ENCODE data around the gene NPW. TPM values are rescaled to one million over a fixed set of nuclear protein-coding genes. Genes with fewer than 3 reads are reported as not detected.

Gene NPW
- polyA plus RNA-seq, 1 donor (not counting 4 experiments of a cell fraction or from before 2014, with no cell fraction given) = not detected

GRCh38 chr16:2057438-2057837 is 37.9 kb downstream of the NPW start:
- H4K20me1 ChIP-seq (ENCODE audit: control insufficient read depth, extremely low read depth, insufficient read depth, low read length) = peaks cover 4% of the 10 kb centered on the region
- no peak overlapping the region for H3K27ac ChIP-seq (ENCODE audit: control insufficient read depth, insufficient read depth, low read length)
- no peak overlapping the region for H3K9ac ChIP-seq (ENCODE audit: control insufficient read depth, extremely low read depth, insufficient read depth, low read length)
- H3K9me1 ChIP-seq (ENCODE audit: control insufficient read depth, extremely low read depth, insufficient read depth, low read length) = no peaks in the 10 kb centered on the region
- no peaks in the 10 kb centered on the region for H3K4me1 ChIP-seq (ENCODE audit: control insufficient read depth, extremely low read depth, insufficient read depth, low read length)
- H3K36me3 ChIP-seq (ENCODE audit: control insufficient read depth in 2 of 2, extremely low read depth in 1 of 2, insufficient read depth in 2 of 2, low read length in 2 of 2) = peaks cover 4 to 29% of the 10 kb centered on the region in 2 experiments
- H3K4me2 ChIP-seq (ENCODE audit: control insufficient read depth, extremely low read depth, insufficient read depth, low read depth, low read length) = no peak overlapping the region
- H2AFZ ChIP-seq (ENCODE audit: control insufficient read depth, low read length) = no peak overlapping the region
- H3K27me3 ChIP-seq (ENCODE audit: control insufficient read depth, extremely low read depth, insufficient read depth, low read length) = no peaks in the 10 kb centered on the region
- H3K79me2 ChIP-seq (ENCODE audit: control insufficient read depth, insufficient read depth, low read length) = no peaks in the 10 kb centered on the region
- dilution Hi-C loops (cut with MboI; ENCODE audit: extremely low pct_ligation_motif_present, low sequenced_read_pairs) = no loop called here
- H3K9me3 ChIP-seq (ENCODE audit: control insufficient read depth, low read depth, low read length) = no peaks in the 10 kb centered on the region
- DNase-seq (ENCODE audit: low read depth, low spot score) = no peak
- FAIRE-seq = no peak
- no peak for TF ChIP-seq CTCF (optimal IDR thresholded peaks at IDR 0.05 in 1 of 3, IDR thresholded peaks at IDR 0.05 in 1 of 3, conservative IDR thresholded peaks at IDR 0.05 in 1 of 3; ENCODE audit: extremely low read depth in 1 of 3, insufficient read depth in 2 of 3, low read length in 3 of 3)
- TF ChIP-seq EZH2 (IDR thresholded peaks at IDR 0.05; ENCODE audit: low read length) = no peak
- no peak overlapping the region for H3K4me3 ChIP-seq (ENCODE audit: control insufficient read depth in 2 of 3, extremely low read depth in 1 of 3, insufficient read depth in 2 of 3, low read depth in 1 of 3, low read length in 3 of 3)

GRCh38 chr16:2058420-2058819 is 38.8 kb downstream of the NPW start:
- H4K20me1 ChIP-seq (ENCODE audit: control insufficient read depth, extremely low read depth, insufficient read depth, low read length) = peaks cover 4% of the 10 kb centered on the region
- H3K9ac ChIP-seq (ENCODE audit: control insufficient read depth, extremely low read depth, insufficient read depth, low read length) = no peak overlapping the region
- peaks cover 4 to 32% of the 10 kb centered on the region in 2 experiments for H3K36me3 ChIP-seq (ENCODE audit: control insufficient read depth in 2 of 2, extremely low read depth in 1 of 2, insufficient read depth in 2 of 2, low read length in 2 of 2)
- TF ChIP-seq CTCF (optimal IDR thresholded peaks at IDR 0.05 in 1 of 3, IDR thresholded peaks at IDR 0.05 in 1 of 3, conservative IDR thresholded peaks at IDR 0.05 in 1 of 3; ENCODE audit: extremely low read depth in 1 of 3, insufficient read depth in 2 of 3, low read length in 3 of 3) = no peak
- TF ChIP-seq EZH2 (IDR thresholded peaks at IDR 0.05; ENCODE audit: low read length) = no peak
- no peak for FAIRE-seq
- no peaks in the 10 kb centered on the region for H3K79me2 ChIP-seq (ENCODE audit: control insufficient read depth, insufficient read depth, low read length)
- no peaks in the 10 kb centered on the region for H3K4me1 ChIP-seq (ENCODE audit: control insufficient read depth, extremely low read depth, insufficient read depth, low read length)
- H3K9me3 ChIP-seq (ENCODE audit: control insufficient read depth, low read depth, low read length) = no peaks in the 10 kb centered on the region
- H3K27ac ChIP-seq (ENCODE audit: control insufficient read depth, insufficient read depth, low read length) = no peak overlapping the region
- DNase-seq (ENCODE audit: low read depth, low spot score) = no peak
- no peaks in the 10 kb centered on the region for H3K27me3 ChIP-seq (ENCODE audit: control insufficient read depth, extremely low read depth, insufficient read depth, low read length)
- no peak overlapping the region for H2AFZ ChIP-seq (ENCODE audit: control insufficient read depth, low read length)
- H3K9me1 ChIP-seq (ENCODE audit: control insufficient read depth, extremely low read depth, insufficient read depth, low read length) = no peaks in the 10 kb centered on the region
- dilution Hi-C loops (cut with MboI; ENCODE audit: extremely low pct_ligation_motif_present, low sequenced_read_pairs) = no loop called here
- no peak overlapping the region for H3K4me2 ChIP-seq (ENCODE audit: control insufficient read depth, extremely low read depth, insufficient read depth, low read depth, low read length)
- H3K4me3 ChIP-seq (ENCODE audit: control insufficient read depth in 2 of 3, extremely low read depth in 1 of 3, insufficient read depth in 2 of 3, low read depth in 1 of 3, low read length in 3 of 3) = no peak overlapping the region

Measured in keratinocyte (primary cell).